ENCODE measurements around the gene PPP1CA. TPM values are rescaled to one million over a fixed set of nuclear protein-coding genes. Genes with fewer than 3 reads are reported as not detected.
A peak's percentile ranks its signal among the peaks of the same experiment; 100 is the strongest.

PPP1CA gene
- total RNA-seq, 1 donor: 169 TPM

DNA sequence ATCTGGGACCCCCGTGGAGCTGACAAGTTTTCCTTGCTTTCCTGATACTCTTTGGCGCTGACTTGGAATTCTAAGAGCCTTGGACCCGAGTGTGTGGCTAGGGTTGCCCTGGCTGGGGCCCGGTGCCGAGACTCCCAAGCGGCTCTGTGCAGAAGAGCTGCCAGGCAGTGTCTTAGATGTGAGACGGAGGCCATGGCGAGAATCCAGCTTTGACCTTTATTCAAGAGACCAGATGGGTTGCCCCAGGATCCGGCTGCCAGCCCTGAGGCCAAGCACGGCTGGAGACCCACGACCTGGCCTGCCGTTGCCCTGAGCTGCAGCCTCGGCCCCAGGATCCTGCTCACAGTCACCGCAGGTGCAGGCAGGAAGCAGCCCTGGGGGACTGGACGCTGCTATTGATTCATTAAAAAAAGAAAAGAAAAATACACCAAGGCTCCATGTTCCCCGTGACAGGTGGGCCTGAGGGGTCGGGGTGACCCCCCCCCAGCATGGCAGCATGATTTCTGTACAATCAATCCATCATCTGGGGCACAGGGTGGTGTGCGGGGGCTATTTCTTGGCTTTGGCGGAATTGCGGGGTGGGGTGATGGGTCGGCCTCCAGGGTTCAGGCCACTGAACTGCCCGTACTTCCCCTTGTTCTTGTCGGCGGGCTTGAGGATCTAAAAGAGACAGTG, 3.5 kb downstream of the PPP1CA start:
- Histone ChIP-seq H3K36me3 (ENCODE audit: insufficient read depth, low read length) (peaks cover 38% of the 10 kb centered on the region), H3K9me3 (ENCODE audit: low read depth, low read length) (no peaks in the 10 kb centered on the region), H3K27ac (ENCODE audit: low read depth, low read length) (no peak overlapping the region), H3K4me1 (ENCODE audit: insufficient read depth, low read length) (peaks cover 13% of the 10 kb centered on the region), H3K4me2 (ENCODE audit: insufficient read depth, low read length) (no peak overlapping the region), H2AFZ (ENCODE audit: low read length) (no peak overlapping the region), H4K20me1 (ENCODE audit: insufficient read depth, low read length) (peaks cover 28% of the 10 kb centered on the region), H3K27me3 (ENCODE audit: insufficient read depth, low read length) (no peaks in the 10 kb centered on the region), H3K79me2 (ENCODE audit: insufficient read depth, low read length) (peaks cover 34% of the 10 kb centered on the region), H3K4me3 (ENCODE audit: insufficient read depth, low read length) (no peak overlapping the region)
- peak; percentile 76 for DNase-seq (ENCODE audit: insufficient read length, low spot score, missing footprints)
- TF ChIP-seq, protein P1, sequence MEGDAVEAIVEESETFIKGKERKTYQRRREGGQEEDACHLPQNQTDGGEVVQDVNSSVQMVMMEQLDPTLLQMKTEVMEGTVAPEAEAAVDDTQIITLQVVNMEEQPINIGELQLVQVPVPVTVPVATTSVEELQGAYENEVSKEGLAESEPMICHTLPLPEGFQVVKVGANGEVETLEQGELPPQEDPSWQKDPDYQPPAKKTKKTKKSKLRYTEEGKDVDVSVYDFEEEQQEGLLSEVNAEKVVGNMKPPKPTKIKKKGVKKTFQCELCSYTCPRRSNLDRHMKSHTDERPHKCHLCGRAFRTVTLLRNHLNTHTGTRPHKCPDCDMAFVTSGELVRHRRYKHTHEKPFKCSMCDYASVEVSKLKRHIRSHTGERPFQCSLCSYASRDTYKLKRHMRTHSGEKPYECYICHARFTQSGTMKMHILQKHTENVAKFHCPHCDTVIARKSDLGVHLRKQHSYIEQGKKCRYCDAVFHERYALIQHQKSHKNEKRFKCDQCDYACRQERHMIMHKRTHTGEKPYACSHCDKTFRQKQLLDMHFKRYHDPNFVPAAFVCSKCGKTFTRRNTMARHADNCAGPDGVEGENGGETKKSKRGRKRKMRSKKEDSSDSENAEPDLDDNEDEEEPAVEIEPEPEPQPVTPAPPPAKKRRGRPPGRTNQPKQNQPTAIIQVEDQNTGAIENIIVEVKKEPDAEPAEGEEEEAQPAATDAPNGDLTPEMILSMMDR (IDR thresholded peaks at IDR 0.05; ENCODE audit: extremely low read depth, low read depth, low read length): no peak

DNA sequence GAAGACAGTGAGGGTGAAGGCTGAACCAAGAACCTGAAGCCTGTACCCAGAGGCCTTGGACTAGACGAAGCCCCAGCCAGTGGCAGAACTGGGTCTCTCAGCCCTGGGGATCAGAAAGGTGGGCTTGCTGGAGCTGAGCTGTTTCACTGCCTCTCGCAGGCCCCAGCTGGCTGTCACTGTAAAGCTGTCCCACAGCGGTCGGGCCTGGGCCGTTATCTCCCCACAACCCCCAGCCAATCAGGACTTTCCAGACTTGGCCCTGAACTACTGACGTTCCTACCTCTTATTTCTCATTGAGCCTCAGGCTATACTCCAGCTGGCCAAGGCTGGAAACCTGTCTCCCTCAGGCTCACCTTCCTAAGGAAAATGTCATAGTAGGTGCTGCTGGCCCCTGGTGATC, 4.1 kb downstream of the PPP1CA start:
- DNase-seq (ENCODE audit: insufficient read length, low spot score, missing footprints): peak; percentile 74
- Histone ChIP-seq H3K27me3 (ENCODE audit: insufficient read depth, low read length) (no peaks in the 10 kb centered on the region), H3K9me3 (ENCODE audit: low read depth, low read length) (no peaks in the 10 kb centered on the region), H3K4me1 (ENCODE audit: insufficient read depth, low read length) (peaks cover 15% of the 10 kb centered on the region), H3K4me2 (ENCODE audit: insufficient read depth, low read length) (no peak overlapping the region), H3K27ac (ENCODE audit: low read depth, low read length) (no peak overlapping the region), H2AFZ (ENCODE audit: low read length) (no peak overlapping the region), H3K4me3 (ENCODE audit: insufficient read depth, low read length) (no peak overlapping the region), H4K20me1 (ENCODE audit: insufficient read depth, low read length) (peaks cover 28% of the 10 kb centered on the region), H3K36me3 (ENCODE audit: insufficient read depth, low read length) (peaks cover 38% of the 10 kb centered on the region), H3K79me2 (ENCODE audit: insufficient read depth, low read length) (peaks cover 37% of the 10 kb centered on the region)
- TF ChIP-seq, protein P1 (IDR thresholded peaks at IDR 0.05; ENCODE audit: extremely low read depth, low read depth, low read length): no peak

DNA sequence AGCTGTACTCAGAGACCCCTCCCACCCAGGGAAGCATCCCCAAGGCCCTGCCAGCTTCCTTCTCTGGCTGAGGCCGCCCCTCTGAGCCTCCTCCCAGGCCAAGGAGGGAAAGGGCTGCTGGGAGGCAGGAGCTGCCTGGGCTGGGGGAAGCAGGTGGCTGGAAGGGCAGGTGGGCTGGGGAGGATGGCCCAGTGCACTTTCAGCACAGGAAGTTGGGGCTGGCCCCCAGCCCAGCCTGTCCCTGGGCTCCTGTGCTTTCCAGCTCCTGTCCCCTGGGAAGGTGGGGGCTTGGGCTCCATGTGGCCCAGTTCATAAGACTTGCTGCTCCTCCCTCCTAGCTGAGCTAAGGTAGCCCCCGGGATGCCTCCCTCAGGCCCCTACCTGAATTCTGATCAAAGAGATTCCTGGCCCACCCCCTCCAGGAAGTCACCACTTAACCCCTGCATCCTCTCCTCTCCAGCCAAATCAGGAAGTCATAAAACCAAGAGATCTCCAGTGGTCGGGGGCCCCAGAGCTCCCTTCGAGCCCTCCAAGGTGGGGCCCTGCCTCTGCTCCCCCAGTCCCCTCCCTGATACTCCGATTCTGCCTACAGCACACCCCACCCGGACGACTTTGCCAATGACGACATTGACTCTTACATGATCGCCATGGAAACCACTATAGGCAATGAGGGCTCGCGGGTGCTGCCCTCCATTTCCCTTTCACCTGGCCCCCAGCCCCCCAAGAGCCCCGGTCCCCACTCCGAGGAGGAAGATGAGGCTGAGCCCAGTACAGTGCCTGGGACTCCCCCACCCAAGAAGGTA, 4.9 kb downstream of the PPP1CA start:
- Histone ChIP-seq H4K20me1 (ENCODE audit: insufficient read depth, low read length) (peaks cover 28% of the 10 kb centered on the region), H3K79me2 (ENCODE audit: insufficient read depth, low read length) (peaks cover 44% of the 10 kb centered on the region), H3K36me3 (ENCODE audit: insufficient read depth, low read length) (peaks cover 38% of the 10 kb centered on the region), H3K27me3 (ENCODE audit: insufficient read depth, low read length) (no peaks in the 10 kb centered on the region), H3K4me3 (ENCODE audit: insufficient read depth, low read length) (no peak overlapping the region), H3K4me1 (ENCODE audit: insufficient read depth, low read length) (peaks cover 15% of the 10 kb centered on the region), H3K4me2 (ENCODE audit: insufficient read depth, low read length) (no peak overlapping the region), H2AFZ (ENCODE audit: low read length) (no peak overlapping the region), H3K9me3 (ENCODE audit: low read depth, low read length) (no peaks in the 10 kb centered on the region), H3K27ac (ENCODE audit: low read depth, low read length) (no peak overlapping the region)
- peak; percentile 85 for DNase-seq (ENCODE audit: insufficient read length, low spot score, missing footprints)
- TF ChIP-seq, protein P1 (IDR thresholded peaks at IDR 0.05; ENCODE audit: extremely low read depth, low read depth, low read length): no peak

DNA sequence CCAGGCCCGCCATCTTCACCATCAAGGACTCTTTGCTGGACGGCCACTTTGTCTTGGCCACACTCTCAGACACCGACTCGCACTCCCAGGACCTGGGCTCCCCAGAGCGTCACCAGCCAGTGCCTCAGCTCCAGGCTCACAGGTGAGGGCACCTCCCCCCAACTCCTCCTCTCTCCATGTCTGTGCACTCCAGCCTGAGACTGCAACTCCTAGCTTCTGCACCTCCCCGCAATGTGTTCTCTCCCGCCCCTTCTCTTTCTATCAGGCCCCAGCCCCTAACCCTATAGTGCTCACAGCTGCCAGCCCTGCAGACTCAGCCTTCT, 5.4 kb downstream of the PPP1CA start:
- Histone ChIP-seq H4K20me1 (ENCODE audit: insufficient read depth, low read length) (peaks cover 27% of the 10 kb centered on the region), H3K4me3 (ENCODE audit: insufficient read depth, low read length) (no peak overlapping the region), H3K9me3 (ENCODE audit: low read depth, low read length) (no peaks in the 10 kb centered on the region), H3K79me2 (ENCODE audit: insufficient read depth, low read length) (peaks cover 46% of the 10 kb centered on the region), H2AFZ (ENCODE audit: low read length) (no peak overlapping the region), H3K27me3 (ENCODE audit: insufficient read depth, low read length) (no peaks in the 10 kb centered on the region), H3K36me3 (ENCODE audit: insufficient read depth, low read length) (peaks cover 38% of the 10 kb centered on the region), H3K27ac (ENCODE audit: low read depth, low read length) (no peak overlapping the region), H3K4me1 (ENCODE audit: insufficient read depth, low read length) (peaks cover 17% of the 10 kb centered on the region), H3K4me2 (ENCODE audit: insufficient read depth, low read length) (no peak overlapping the region)
- TF ChIP-seq, protein P1 (IDR thresholded peaks at IDR 0.05; ENCODE audit: extremely low read depth, low read depth, low read length): no peak
- no peak for DNase-seq (ENCODE audit: insufficient read length, low spot score, missing footprints)
